SU-DHL-6 (cell line): ENCODE data around the gene ECI2.

Experiments
- EZH2phosphoT487 ChIP-seq: fragments of 200-600 bp; sonication (generic), shearing (Covaris generic); conservative IDR thresholded peaks from 2 replicates; pipeline ENCODE4 v1.6.1; 2018; ENCODE audit warnings: mild to moderate bottlenecking, antibody characterized with exemption, low read length, moderate library complexity, mixed read lengths
- TF ChIP-seq, protein P1 (sequence below): fragments of 200-600 bp; sonication (generic); IDR thresholded peaks from one replicate; pipeline ENCODE4 v1.5.1; 2017; ENCODE audit warnings: antibody characterized with exemption, mild to moderate bottlenecking, low read length, moderate library complexity; ENCODE audit not compliant: insufficient read depth, poor library complexity, severe bottlenecking

DNA sequence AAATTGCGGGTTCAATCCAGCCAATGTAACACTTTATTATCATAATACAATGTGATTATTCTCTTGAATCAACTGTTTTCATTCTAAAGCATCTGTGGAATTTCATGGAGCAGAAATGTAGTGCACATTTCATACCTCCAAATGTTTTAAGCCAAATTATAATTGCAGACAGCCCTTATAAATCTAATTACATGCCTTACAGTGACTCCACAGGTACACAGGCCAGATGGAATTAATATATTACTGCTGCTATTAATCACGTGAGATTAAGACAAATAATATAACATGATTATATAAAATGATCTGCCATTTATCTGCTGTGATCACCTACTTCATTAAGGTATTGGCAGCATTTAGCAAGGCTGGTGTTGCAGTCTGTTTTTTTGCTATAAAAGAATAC lies 9.7 kb upstream of the ECI2 start:
- TF ChIP-seq, protein P1, sequence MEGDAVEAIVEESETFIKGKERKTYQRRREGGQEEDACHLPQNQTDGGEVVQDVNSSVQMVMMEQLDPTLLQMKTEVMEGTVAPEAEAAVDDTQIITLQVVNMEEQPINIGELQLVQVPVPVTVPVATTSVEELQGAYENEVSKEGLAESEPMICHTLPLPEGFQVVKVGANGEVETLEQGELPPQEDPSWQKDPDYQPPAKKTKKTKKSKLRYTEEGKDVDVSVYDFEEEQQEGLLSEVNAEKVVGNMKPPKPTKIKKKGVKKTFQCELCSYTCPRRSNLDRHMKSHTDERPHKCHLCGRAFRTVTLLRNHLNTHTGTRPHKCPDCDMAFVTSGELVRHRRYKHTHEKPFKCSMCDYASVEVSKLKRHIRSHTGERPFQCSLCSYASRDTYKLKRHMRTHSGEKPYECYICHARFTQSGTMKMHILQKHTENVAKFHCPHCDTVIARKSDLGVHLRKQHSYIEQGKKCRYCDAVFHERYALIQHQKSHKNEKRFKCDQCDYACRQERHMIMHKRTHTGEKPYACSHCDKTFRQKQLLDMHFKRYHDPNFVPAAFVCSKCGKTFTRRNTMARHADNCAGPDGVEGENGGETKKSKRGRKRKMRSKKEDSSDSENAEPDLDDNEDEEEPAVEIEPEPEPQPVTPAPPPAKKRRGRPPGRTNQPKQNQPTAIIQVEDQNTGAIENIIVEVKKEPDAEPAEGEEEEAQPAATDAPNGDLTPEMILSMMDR, result no peak
- no peak for TF ChIP-seq EZH2phosphoT487
